ENCODE measurements around the gene STPG2. TPM values are rescaled to one million over a fixed set of nuclear protein-coding genes. Genes with fewer than 3 reads are reported as not detected.

The STPG2 gene
- polyA plus RNA-seq, 1 experiment, result not detected

GRCh38 chr4:97994765-97995465, 148.4 kb downstream of the STPG2 start:
- H3K36me3 ChIP-seq (ENCODE audit: control insufficient read depth, insufficient read depth, low read length), result no peaks in the 10 kb centered on the region
- H3K4me3 ChIP-seq (ENCODE audit: low read depth, low read length), result no peak overlapping the region
- no peak for TF ChIP-seq CTCF (IDR thresholded peaks at IDR 0.05; ENCODE audit: insufficient read depth, low read depth, low read length)
- no peaks in the 10 kb centered on the region for H3K27me3 ChIP-seq (ENCODE audit: control insufficient read depth, insufficient read depth, low read length)
- POLR2A ChIA-PET, result no interaction called here
- no peak for DNase-seq (ENCODE audit: low read depth)
- CTCF ChIA-PET, result interaction anchor here (0.9 kb wide), 1 partner anchor 12 kb away, joined by 4 read pairs; no protein-coding TSS in a partner anchor

GRCh38 chr4:97990409-97990808, 152.9 kb downstream of the STPG2 start:
- no peaks in the 10 kb centered on the region for H3K36me3 ChIP-seq (ENCODE audit: control insufficient read depth, insufficient read depth, low read length)
- TF ChIP-seq CTCF (IDR thresholded peaks at IDR 0.05; ENCODE audit: insufficient read depth, low read depth, low read length), result no peak
- H3K4me3 ChIP-seq (ENCODE audit: low read depth, low read length), result no peak overlapping the region
- ChIA-PET CTCF (no interaction called here), POLR2A (no interaction called here)
- no peak for DNase-seq (ENCODE audit: low read depth)
- H3K27me3 ChIP-seq (ENCODE audit: control insufficient read depth, insufficient read depth, low read length), result no peaks in the 10 kb centered on the region

DNA sequence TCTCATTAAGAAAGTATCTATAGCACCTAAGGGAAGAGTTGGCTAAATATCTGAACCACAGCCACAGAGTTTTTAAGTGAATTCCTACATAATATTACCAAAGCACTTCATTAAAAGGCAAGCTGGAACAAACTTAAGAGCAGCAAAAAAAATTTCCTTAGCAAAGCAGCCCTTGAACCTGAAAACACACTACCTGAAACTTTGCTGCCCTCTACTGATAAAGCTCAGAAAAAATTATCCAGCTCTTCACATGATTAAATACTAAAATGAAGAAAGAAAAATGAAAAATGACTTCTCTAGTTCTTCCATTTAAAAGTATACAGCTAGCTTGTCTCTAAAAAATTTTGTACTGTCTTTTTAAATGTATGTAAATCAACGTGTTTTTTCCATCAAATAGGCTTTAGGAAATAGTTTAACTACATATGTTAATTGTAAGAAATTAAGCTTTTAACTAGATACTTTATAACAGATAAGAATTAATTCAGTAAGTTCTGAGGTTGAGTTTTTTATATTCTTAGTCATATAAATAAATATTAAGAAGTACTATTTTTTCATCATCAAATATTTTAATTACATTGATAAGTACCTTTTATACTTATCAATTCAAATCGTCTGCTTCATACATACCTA, 156.1 kb downstream of the STPG2 start:
- no peak for DNase-seq (ENCODE audit: low read depth)
- Histone ChIP-seq H3K36me3 (ENCODE audit: control insufficient read depth, insufficient read depth, low read length) (no peaks in the 10 kb centered on the region), H3K27me3 (ENCODE audit: control insufficient read depth, insufficient read depth, low read length) (no peaks in the 10 kb centered on the region), H3K4me3 (ENCODE audit: low read depth, low read length) (no peak overlapping the region)
- POLR2A ChIA-PET, result no interaction called here
- CTCF ChIA-PET, result no interaction called here
- TF ChIP-seq CTCF (IDR thresholded peaks at IDR 0.05; ENCODE audit: insufficient read depth, low read depth, low read length), result no peak

DNA sequence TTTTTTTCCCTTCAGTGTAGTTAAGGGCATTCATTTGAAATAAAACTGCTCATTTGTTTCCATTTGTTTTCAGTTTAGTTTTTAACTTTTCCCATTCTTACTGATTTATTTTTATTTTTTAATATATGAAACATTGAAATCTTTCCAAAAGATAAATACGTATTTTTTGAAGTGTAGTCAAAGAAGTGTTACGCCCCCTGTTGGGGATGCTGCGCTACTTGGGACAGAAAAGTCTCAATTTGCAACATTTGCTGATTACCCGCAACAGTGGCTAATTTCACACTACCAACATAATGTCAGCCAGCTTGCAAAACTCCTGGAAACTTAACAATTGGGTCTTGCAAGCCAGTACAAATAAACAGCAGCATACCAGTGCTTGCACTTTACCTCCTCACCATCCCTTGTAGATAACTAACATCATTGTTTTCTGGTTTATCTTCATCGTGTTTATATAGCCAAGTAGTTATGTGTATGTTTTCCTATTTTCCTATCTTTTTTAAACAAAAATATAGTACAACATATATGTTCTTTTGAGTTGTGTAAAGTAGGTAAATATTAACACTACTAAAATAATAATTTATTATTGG, 158.6 kb downstream of the STPG2 start:
- DNase-seq (ENCODE audit: low read depth), result no peak
- Histone ChIP-seq H3K36me3 (ENCODE audit: control insufficient read depth, insufficient read depth, low read length) (no peaks in the 10 kb centered on the region), H3K27me3 (ENCODE audit: control insufficient read depth, insufficient read depth, low read length) (no peaks in the 10 kb centered on the region), H3K4me3 (ENCODE audit: low read depth, low read length) (no peak overlapping the region)
- CTCF ChIA-PET, result no interaction called here
- no peak for TF ChIP-seq CTCF (IDR thresholded peaks at IDR 0.05; ENCODE audit: insufficient read depth, low read depth, low read length)
- POLR2A ChIA-PET, result no interaction called here

- H3K4me3 ChIP-seq (ENCODE audit: low read depth, low read length), result no peak overlapping the region
- H3K27me3 ChIP-seq (ENCODE audit: control insufficient read depth, insufficient read depth, low read length), result no peaks in the 10 kb centered on the region
- CTCF ChIA-PET, result no interaction called here
- H3K36me3 ChIP-seq (ENCODE audit: control insufficient read depth, insufficient read depth, low read length), result no peaks in the 10 kb centered on the region
- TF ChIP-seq CTCF (IDR thresholded peaks at IDR 0.05; ENCODE audit: insufficient read depth, low read depth, low read length), result no peak
- POLR2A ChIA-PET, result no interaction called here
- DNase-seq (ENCODE audit: low read depth), result no peak
Observed at GRCh38 chr4:97978791-97979488, 164.3 kb downstream of the STPG2 start.
